Measurements from ENCODE around the gene TUBE1.

- TF ChIP-seq CTCF (conservative IDR thresholded peaks at IDR 0.05; ENCODE audit: low read depth in 2 of 2) (no peak), EZH2 (IDR thresholded peaks at IDR 0.05; ENCODE audit: low read depth, unreplicated experiment) (no peak), NANOG (IDR thresholded peaks at IDR 0.05; ENCODE audit: borderline replicate concordance) (no peak), JUNB (IDR thresholded peaks at IDR 0.05; ENCODE audit: unreplicated experiment) (no peak), STAT1 (IDR thresholded peaks at IDR 0.05; ENCODE audit: unreplicated experiment) (no peak), POLR2AphosphoS5 (IDR thresholded peaks at IDR 0.05; ENCODE audit: low read depth) (no peak), CREB1 (CRISPR knock-in tag; IDR thresholded peaks at IDR 0.05; ENCODE audit: low read depth) (no peak), REST (IDR thresholded peaks at IDR 0.05; ENCODE audit: unreplicated experiment) (no peak), EZH2phosphoT487 (IDR thresholded peaks at IDR 0.05; ENCODE audit: unreplicated experiment) (no peak), ZNF114 (CRISPR knock-in tag; IDR thresholded peaks at IDR 0.05) (no peak), ETS1 (IDR thresholded peaks at IDR 0.05) (no peak), ZNF331 (CRISPR knock-in tag; IDR thresholded peaks at IDR 0.05; ENCODE audit: low read depth) (no peak)
Measured at GRCh38 chr6:112030206-112030960, 56.9 kb downstream of the TUBE1 start.
